ENCODE results near the gene CNOT1.

GRCh38 chr16:58551496-58551895 is 78.1 kb downstream of the CNOT1 start:
- TF ChIP-seq CTCF (IDR thresholded peaks at IDR 0.05; ENCODE audit: low read depth, low read length) (no peak), MYC (IDR thresholded peaks at IDR 0.05; ENCODE audit: low read depth, low read length) (no peak)

All from NB4 (cell line).